ENCODE measurements around the gene SHC1.

Gene SHC1, protein sequence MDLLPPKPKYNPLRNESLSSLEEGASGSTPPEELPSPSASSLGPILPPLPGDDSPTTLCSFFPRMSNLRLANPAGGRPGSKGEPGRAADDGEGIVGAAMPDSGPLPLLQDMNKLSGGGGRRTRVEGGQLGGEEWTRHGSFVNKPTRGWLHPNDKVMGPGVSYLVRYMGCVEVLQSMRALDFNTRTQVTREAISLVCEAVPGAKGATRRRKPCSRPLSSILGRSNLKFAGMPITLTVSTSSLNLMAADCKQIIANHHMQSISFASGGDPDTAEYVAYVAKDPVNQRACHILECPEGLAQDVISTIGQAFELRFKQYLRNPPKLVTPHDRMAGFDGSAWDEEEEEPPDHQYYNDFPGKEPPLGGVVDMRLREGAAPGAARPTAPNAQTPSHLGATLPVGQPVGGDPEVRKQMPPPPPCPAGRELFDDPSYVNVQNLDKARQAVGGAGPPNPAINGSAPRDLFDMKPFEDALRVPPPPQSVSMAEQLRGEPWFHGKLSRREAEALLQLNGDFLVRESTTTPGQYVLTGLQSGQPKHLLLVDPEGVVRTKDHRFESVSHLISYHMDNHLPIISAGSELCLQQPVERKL

DNA sequence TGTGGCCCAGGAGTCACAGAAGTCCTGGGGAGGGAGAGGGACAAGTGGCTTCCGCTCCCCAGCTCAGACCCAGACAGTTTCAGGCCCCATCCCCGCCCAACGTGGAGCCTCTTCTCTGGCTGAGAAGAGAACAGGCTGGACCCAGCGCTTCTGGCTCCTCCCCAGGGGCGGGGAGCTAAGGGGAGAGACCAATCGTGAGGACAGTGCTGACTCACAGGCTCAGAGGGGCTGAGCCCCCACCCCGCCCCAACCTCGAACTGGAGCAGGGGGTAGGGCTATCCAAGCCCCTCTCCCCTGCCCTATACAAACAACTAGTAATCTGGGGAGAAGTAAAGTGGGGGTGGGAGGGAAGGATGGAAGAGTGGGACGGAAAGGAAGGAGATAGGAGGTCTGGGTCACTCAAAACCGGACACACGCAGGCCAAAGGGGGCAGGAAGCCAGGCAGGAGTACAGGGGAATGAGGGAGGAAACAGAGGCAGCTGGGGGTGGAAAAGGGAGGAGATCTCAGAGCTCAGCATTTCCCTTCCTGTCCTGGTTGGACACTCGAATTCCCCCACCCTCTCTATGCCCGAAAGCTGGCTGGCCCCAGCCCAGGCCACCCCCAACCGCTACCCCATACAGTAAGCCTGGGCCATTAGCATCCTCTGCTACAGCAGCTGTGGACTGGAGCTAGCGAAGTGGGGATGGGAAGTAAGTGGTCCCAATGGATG is at the start of gene SHC1:
Gene SHC1, minus strand, starts transcription at position 117 of the 710 bp plus-strand sequence. CDS start 221 bp downstream, outside the sequence.
- DNase-seq, result peak; percentile 59

DNA sequence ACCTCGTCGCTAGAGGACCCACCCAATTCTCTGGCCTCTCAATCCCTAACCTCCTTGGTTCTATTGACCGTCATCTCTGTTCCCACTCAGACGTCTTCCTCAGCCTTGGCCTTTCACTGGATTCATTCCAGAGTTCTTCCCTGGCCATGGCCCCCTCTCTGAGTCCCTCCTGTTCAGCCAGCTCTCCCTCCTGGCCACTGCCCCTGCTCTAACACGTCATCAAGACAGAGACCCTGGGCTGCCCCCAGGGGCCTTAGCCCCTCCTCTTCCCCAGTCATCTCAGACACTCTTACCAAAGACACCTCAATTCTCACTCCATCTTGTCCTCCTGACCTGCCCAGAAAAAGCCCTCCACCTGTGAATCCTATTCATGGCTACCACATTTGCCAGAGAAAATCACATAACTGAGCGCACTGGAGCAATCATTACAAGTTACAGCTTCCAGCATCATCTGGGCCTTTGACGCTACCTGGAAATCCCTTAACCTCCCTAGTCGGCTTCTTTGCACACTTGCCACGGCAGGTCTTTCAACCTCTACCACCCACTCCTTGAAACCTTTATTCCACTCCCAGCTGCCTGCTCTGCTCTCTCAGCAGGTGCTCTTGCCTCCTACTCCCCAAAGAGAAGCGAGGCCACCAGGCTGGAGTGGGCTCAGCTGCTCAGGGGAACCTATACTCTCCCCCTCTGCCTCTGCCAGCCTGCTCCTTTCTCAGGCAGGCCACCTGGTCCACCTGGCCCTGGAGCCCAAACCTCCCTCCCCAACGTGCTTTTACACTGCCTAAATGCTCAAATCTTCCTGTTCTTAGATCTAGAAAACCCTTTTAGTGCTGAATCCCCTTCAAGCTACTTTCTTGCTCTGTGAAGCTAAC is 49.1 kb upstream of the SHC1 start:
- DNase-seq, result no peak

DNA sequence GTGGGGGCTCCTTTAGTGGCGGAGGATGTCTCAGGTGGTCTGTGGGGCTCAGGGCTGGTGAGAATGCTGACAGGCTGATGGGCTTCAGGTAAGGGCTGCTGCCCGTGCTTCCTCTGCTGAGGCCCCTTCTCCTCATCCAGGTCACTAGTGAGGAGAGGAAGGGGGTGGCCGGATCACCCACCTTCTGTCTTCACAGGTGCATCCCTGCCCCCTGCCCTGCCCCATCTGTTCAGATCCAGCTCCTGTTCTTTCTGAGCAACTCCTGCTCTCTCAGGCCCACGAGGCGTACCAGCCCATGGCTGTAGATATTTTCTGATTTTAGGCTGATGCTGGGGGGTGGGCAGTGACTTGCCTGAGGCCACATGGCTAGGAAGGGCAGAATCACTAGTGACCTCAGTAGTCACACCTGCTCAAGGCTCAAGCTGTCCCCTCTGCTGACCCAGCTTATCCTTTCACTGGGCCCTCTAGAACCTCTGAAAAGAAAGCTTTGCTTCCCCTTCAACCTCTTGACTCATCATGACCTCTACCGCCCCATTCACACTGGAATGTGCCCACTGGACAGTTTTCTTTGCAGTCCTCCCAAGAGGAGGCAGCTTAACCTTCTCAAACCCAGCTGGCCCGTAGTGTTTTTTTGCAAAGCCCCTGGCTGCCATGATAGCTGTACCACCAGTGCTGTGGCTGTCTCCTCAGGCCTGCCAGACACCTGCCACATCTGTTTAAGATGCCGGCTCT is 48.2 kb upstream of the SHC1 start:
- DNase-seq, result no peak

DNA sequence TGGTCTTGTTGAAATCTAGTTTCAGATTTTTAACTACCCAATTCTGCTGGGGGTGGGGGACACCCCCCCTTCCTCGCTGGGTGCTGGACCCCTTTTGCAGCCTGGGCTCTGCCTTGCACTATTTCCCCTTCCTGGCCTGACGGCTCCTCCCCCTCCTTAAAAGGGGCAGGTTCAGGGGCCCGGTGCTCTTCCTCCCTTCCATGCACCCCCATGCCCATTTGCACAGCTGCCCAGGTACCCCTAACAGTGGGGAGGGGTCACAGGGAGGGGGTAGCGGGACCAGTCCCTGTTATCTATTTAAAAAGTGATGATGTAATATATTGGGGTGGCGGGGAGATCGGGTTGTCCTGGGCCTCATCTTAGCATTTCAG is 47.4 kb upstream of the SHC1 start:
- no peak for DNase-seq

DNA sequence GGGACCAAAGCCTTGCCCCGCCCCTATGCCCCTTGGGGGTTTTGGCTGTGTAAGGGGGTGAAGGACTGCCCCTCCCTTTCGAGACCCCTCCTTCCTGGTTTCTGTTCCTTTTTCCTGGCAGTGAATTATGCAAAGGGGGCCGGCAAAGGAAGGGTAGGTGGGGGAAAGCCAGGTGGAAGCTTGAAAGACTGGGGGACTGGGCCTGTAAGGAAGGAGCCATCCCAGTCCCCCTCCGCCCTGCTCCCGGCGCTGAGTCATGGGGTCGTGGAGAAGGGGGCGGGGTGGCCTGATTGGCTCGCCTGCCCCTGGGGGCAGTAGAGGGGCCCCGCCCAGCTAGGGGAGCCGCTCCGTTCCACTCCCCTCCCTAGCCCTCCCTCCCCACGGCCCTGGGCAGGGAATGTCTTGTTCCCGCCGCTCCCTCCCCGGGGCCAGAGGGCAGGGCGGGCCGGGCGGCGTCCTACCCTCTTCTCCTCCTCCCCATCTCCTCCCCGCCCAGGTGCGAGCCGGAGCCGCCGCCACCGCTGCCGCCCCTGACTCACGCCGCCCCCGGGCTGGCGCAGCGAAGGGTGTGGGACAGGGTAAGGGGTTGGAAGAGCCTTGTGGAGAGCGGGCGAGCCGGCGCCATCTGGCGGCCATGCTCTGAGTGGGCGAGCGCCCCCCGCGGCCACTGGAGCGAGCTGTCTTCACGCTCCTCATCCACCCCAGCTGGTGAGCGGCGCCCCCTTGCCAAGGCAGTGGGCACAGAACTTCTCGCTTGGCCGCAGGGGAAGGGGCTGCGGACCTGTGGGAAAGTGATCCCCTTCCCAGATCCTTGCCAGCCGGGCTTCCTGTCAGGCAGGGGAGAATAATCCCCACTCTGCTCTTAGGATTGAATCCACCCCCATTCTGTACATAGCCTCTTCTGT is 46.7 kb upstream of the SHC1 start:
- DNase-seq, result peak; percentile 95

DNA sequence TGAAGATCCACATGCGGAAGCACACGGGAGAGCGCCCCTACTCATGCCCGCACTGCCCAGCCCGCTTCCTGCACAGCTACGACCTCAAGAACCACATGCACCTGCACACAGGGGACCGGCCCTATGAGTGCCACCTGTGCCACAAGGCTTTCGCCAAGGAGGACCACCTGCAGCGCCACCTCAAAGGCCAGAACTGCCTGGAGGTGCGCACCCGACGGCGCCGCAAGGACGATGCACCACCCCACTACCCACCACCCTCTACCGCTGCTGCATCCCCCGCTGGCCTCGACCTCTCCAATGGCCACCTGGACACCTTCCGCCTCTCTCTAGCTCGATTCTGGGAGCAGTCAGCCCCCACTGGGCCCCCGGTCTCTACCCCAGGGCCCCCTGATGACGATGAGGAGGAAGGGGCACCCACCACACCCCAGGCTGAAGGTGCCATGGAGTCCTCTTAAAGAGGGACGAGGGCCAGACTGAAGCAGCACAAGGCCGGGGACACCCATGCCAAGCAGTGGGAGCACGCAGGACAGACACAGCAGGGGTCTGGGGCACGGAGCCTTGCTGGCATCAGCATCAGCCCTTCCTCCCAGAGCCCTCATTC is 45.8 kb upstream of the SHC1 start:
- no peak for DNase-seq

DNA sequence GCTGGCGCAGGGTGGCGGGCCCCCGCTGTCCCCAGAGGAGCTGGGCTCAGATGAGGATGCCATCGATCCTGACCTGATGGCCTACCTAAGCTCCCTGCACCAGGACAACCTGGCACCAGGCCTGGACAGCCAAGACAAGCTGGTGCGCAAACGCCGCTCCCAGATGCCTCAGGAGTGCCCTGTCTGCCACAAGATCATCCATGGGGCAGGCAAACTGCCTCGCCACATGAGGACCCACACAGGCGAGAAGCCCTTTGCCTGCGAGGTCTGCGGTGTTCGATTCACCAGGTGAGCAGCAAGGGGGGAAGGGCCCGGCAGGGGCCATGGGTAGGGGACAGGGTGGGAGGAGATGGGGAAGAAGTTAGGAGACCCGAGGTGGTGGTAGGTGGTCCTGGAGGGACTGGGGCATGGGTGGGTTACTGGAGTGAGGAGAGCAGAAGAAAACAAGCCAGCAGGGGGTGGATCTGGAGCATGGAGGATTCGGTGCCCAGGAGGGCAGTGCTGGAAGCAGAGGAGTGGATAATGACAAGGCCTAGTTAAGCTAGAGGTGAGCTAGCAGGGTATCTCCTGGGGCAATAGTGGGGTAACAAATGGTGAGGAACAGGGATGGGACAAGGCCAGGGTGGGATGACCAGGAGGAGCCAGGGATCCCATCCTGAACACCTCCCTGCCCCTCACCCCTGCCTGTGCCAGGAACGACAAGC is 45.1 kb upstream of the SHC1 start:
- DNase-seq, result no peak

DNA sequence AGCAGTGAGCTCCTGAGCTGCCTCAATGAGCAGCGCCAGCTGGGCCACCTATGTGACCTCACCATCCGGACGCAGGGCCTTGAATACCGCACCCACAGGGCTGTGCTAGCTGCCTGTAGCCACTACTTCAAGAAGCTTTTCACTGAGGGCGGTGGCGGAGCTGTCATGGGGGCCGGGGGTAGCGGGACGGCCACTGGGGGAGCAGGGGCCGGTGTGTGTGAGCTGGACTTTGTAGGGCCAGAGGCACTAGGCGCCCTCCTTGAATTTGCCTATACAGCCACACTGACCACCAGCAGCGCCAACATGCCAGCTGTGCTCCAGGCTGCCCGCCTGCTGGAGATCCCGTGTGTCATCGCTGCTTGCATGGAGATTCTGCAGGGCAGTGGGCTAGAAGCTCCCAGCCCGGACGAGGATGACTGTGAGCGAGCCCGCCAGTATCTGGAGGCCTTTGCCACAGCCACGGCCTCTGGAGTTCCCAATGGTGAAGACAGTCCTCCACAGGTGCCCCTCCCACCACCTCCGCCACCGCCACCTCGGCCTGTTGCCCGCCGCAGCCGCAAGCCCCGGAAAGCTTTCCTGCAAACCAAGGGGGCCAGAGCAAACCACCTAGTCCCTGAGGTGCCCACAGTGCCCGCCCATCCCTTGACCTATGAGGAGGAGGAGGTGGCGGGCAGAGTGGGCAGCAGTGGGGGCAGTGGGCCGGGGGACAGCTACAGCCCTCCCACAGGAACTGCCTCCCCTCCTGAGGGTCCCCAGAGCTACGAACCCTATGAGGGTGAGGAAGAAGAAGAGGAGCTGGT is 44.4 kb upstream of the SHC1 start:
- no peak for DNase-seq

DNA sequence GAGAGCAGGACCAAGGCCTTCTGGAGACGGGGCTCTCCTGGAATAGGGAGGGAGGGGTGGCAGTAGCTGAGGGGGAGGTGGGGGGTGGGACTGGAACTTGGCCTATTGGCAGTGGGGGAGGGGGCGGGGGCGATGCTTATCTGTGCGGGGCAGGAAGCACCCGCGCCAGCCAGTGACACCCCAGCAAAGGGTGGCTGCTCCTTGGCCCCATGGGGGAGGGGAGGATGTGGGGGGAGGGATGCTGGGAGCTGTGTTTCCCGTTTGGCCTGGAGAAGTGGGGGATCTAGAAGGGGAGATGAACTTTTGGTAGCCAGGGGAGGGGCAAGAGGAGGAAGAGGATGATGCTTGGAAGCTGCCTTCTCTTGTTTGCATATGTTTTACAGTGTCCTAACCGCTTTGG is 43.1 kb upstream of the SHC1 start:
- DNase-seq, result no peak

DNA sequence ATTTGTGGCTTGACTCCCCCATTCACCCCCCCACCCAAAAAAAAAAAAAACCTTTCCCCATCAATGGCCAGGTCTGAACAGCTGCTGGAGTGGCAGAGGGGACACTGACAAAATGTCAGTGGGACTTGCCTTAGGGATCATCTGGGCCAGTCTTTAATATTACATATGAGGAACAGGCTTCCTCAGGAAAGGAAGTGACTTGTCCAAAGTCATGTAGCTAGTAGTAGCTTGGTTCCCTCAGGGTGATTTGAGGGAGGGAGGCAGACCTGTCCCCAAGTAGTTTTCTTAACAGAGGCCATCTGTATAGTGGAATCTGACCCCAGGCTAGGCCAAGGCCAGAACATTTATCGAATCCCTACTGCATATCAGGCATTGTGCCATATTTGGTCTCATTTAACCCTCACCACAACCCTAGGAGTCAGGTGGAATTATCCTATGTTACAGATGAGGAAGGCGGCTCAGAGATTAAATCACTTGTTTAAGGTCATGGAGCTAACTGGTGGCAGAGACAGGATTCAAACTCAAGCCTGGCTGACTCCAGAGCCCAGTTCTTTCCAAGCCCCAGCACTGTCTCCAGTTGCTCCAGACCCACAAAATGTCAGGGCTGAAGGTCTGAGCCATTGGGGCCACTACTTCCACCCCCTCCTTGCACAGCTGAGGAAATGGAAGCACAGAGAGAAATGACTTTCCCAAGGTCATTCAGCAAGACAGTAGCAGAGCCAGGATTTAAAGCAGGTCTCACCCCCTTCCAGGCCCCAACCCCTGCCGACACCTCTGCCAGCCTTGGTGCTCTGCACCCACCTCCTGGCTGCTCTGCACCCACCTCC is 42.4 kb upstream of the SHC1 start:
- no peak for DNase-seq

DNA sequence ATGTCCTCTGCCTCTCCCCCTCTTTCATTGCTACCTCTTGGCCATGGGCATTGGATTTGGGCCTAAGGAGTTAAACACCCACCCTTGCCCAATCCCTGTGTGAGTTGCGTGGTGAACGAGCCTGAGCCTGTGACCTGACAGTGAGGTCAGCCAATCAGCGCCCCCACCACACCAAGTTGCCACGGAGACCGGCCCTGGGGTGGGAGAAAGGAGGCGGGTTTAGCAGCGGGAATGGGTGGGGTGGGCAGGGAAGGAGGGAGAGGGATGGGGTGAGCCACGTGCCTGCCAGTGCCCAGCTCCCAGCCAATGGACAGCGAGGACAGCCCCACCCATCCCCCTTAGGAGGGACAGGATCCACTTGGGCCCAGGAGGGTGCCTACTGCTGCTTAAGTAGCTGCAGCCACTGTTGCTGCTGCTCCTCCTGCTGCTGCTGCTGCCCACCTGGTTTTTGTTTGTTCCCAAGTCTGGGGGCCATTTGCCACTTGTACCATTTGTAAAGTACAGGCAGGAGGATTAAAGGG is 41.5 kb upstream of the SHC1 start:
- DNase-seq, result no peak

DNA sequence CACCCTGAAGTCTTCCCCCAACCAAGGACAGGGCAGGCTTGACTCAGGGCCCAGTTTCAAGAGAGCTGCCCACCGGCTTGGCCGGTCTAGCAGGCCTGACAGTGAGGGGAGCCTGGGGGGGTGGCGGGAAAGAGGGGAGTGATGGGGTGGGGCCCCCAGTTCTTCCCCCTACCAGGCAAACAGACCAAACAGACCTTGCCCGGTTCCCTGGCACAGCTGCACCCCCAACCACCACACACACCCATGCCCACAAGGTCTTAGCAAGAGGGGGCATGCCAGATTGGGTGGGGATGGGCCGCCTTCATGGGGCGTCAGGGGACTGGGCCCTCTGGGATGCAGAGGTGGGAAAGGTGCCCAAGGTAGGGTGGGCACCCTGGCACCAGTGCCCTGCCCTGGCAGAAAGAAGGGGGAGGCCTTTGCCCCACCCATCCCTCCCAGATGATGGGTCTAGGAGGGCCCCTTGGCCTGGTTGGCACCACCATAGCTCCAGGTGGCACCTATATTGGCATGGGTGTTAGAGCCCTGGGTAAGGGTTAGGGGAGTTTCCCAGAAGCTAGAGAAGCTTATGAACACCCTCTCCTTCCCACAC is 41.0 kb upstream of the SHC1 start:
- DNase-seq, result no peak

DNA sequence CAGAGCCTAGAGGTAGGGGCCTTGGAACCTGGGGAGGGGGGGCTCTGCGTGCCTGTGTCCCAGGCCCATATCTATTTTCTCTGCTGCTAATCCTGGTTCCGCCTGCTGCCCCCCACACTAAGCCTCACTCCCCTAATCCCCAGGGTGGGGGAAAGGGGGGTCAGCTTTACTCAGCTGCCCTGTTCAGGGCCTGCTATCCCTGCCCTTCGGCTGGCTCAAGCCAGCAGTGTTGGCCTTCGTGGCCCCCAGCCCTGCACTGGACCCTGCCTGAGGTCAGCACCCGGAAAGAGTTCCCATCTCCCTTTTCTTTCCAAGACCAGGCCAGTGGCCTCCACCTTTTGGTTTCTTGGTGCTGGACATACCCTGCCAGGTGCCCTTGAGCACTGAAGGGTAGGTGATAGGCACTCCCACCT is 40.5 kb upstream of the SHC1 start:
- no peak for DNase-seq

DNA sequence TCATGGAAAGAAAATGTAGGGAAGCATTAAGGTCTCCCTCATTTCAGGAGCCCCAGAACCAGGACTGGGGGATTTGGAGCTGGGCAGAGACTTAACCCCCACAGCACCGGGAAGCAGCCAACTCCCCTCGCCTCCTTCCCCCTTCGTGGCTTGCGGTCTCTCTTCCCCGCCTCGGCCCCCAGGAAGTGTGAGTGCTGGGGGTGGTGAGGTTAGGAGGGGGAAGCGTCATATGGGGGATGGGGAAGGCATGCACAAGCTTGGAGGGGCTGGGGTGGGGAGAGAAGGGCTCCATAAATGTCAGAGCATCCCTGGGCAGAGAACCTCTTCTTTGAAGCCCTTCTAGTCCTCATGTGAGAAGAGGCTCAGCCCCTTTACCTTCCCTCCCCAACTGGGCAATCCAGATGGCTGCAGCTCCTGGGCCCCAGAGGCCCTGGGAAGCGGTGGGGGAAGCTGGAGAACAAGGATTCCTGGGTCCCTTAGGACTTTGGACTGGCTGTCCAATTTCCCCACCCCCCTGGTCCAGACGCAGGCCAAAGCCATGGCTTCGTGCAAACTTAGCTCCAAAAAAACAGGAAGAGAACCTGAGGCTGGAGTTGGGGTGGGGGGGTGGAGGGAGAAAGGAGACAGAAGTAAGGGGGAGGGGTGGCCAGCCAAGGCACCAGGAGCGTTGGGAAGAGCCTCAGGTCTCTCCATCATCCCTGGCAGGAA is 39.8 kb upstream of the SHC1 start:
- DNase-seq, result no peak

DNA sequence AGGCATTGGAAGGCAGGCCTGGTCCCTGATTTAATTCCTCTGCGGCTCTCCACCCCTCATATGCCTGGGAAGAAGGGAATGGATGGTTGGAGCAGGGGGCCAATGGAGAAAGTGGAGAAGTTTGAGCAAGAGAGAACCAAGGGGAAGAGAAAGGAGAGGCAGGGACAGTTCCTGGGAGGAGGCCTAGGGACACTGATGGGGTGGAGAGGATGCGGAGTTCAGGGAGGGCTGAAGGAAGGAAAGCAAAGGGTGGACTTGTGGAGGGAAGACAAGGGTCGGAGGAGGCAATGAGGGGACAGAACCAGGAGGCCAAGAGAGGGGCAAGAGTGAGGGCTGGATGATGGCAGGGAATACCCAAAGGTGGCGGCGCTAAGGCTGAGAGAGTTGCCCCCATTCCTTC is 39.2 kb upstream of the SHC1 start:
- no peak for DNase-seq

DNA sequence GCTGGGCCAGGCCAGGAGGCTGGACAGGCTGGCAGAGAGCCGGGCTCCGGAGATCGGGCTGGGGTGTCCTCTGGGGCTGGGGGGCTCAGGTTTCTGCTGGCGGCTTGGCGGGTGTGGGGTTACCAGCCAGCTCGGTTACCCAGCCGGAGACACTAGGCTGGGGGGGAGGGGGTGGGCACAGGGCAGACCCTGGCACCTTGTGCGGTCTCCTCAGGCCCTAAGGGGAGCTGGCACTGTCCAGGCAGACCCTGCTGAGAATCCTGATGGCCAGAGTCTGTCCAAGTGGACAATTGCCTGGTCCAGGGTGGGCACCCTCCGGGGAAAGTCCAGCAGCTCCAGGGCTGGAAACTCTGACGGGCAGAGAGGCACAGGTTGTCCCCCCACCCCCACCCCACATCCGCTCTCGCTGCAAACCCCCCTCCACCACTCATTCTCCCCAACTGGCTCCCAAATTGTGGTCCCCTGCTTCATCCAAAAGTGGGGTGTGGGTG is 38.7 kb upstream of the SHC1 start:
- DNase-seq, result no peak
